ENCODE data around the gene NEO1. TPM values are rescaled to one million over a fixed set of nuclear protein-coding genes. Genes with fewer than 3 reads are reported as not detected.
A peak's percentile ranks its signal among the peaks of the same experiment; 100 is the strongest.

The NEO1 gene
- total and polyA plus RNA-seq, 11 donors = 4.4 to 31.5 (median 11.9) TPM

- Histone ChIP-seq H3K36me3 (no peaks in the 10 kb centered on the region), H3K4me1 (peaks cover 0 to 18% (median 7%) of the 10 kb centered on the region in 12 donors), H3K9me3 (no peaks in the 10 kb centered on the region), H3K27me3 (peaks cover 0 to 34% (median 0%) of the 10 kb centered on the region in 9 donors), H3K4me3 (no peak overlapping the region), H3K27ac (no peak overlapping the region)
- intact Hi-C loops (cut with DNase I) = loop anchor here in 1 of 10 donors (10.0 kb wide), 1 partner anchor 144 kb away; no protein-coding TSS in a partner anchor
- 32 to 57% (median 48%) methylated on average over 3 of the region's 3 CpGs for WGBS, 4 donors
- TF ChIP-seq POLR2A (IDR thresholded peaks at IDR 0.05) (no peak), CTCF (IDR thresholded peaks at IDR 0.05) (no peak)
- DNase-seq (no peak), ATAC-seq (no peak)
Observed at GRCh38 chr15:73048624-73049295, 3.5 kb upstream of the NEO1 start.

- intact Hi-C loops (cut with DNase I) = loop anchor here in 2 of 10 donors (10.0 kb wide), 2 partner anchors 145 to 265 kb away; partner anchors contain the start of gene ADPGK (in 1 of the 2)
- no peak overlapping the region for H3K4me3 ChIP-seq
- ATAC-seq = no peak
- H3K27ac ChIP-seq = no peak overlapping the region
- H3K4me1 ChIP-seq = peaks cover 0 to 19% (median 8%) of the 10 kb centered on the region in 12 donors
- TF ChIP-seq POLR2A (IDR thresholded peaks at IDR 0.05) = no peak
- TF ChIP-seq CTCF (IDR thresholded peaks at IDR 0.05) = no peak
- peaks cover 0 to 40% (median 0%) of the 10 kb centered on the region in 9 donors for H3K27me3 ChIP-seq
- H3K9me3 ChIP-seq = no peaks in the 10 kb centered on the region
- H3K36me3 ChIP-seq = no peaks in the 10 kb centered on the region
- no peak for DNase-seq
- 42 to 60% (median 54%) methylated on average over 4 of the region's 4 CpGs for WGBS, 4 donors
Observed at GRCh38 chr15:73049564-73050215, 2.6 kb upstream of the NEO1 start.

- WGBS, 4 donors = 37 to 42% (median 41%) methylated on average over 10 of the region's 10 CpGs
- Histone ChIP-seq H3K4me3 (peak overlapping the region; percentile 73 to 97 (median 82)), H3K36me3 (no peaks in the 10 kb centered on the region), H3K27me3 (peaks cover 0 to 40% (median 0%) of the 10 kb centered on the region in 9 donors), H3K4me1 (peaks cover 0 to 19% (median 8%) of the 10 kb centered on the region in 12 donors), H3K27ac (peak overlapping the region in 11 of 12 donors; percentile 81 to 97 (median 92)), H3K9me3 (no peaks in the 10 kb centered on the region)
- DNase-seq = no peak
- intact Hi-C loops (cut with DNase I) = loop anchor here in 1 of 10 donors (10.0 kb wide), 1 partner anchor 266 kb away; the partner anchor contains the start of gene ADPGK
- ATAC-seq = no peak
- no peak for TF ChIP-seq CTCF (IDR thresholded peaks at IDR 0.05)
- TF ChIP-seq POLR2A (IDR thresholded peaks at IDR 0.05) = no peak
Observed at GRCh38 chr15:73050561-73051295, 1.5 kb upstream of the NEO1 start.
